OCI-LY7 (cell line): ENCODE measurements around the gene SIK1.
"Not testable (repeated sequence)": the region's sequence is repeated elsewhere in the genome, so short reads cannot be mapped to it uniquely, and the experiment has no call there.

Experiments used
- EZH2phosphoT487 ChIP-seq: fragments of 200-600 bp; sonication (generic); IDR thresholded peaks from 2 replicates; pipeline ENCODE4 v1.6.1; 2018; ENCODE audit warnings: low read depth, borderline replicate concordance, mild to moderate bottlenecking, mixed run types, antibody characterized with exemption, low read length, moderate library complexity, mixed read lengths
- TF ChIP-seq, protein P1 (sequence below): fragments of 200-600 bp; sonication (generic); conservative IDR thresholded peaks from 2 replicates; pipeline ENCODE4 v1.5.1; 2014; ENCODE audit warnings: mild to moderate bottlenecking, antibody characterized with exemption, low read length, moderate library complexity, mixed read lengths

DNA sequence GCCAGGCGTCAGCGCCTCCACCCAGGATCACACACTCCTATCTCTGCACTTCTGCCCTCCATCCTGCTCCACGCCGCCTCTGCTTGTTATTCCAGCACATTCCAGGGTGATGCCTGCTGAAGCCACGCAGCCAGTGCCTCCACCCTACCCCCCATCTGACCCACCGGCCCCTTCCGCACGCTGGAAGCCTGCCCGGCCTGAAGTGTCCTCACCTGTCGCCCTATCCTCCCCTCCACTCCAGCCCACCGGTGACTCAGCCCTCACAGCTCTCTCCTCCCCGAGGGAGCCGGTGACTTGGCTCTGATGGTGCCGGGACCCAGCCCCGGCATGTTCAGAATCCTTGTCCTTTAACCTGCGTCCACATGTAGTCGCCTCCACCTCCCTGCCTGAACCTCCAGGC lies 24.9 kb upstream of the SIK1 start:
- TF ChIP-seq, protein P1, sequence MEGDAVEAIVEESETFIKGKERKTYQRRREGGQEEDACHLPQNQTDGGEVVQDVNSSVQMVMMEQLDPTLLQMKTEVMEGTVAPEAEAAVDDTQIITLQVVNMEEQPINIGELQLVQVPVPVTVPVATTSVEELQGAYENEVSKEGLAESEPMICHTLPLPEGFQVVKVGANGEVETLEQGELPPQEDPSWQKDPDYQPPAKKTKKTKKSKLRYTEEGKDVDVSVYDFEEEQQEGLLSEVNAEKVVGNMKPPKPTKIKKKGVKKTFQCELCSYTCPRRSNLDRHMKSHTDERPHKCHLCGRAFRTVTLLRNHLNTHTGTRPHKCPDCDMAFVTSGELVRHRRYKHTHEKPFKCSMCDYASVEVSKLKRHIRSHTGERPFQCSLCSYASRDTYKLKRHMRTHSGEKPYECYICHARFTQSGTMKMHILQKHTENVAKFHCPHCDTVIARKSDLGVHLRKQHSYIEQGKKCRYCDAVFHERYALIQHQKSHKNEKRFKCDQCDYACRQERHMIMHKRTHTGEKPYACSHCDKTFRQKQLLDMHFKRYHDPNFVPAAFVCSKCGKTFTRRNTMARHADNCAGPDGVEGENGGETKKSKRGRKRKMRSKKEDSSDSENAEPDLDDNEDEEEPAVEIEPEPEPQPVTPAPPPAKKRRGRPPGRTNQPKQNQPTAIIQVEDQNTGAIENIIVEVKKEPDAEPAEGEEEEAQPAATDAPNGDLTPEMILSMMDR, result not testable (repeated sequence)
- TF ChIP-seq EZH2phosphoT487, result not testable (repeated sequence)
